ENCODE results near the gene PTCHD1. TPM values are rescaled to one million over a fixed set of nuclear protein-coding genes. Genes with fewer than 3 reads are reported as not detected.

Gene PTCHD1
- polyA plus RNA-seq, 1 of the 3 experiments (the other 2 are of a cell fraction), result not detected

GRCh38 chrX:23398570-23398969 is 63.9 kb downstream of the PTCHD1 start:
- H3K36me3 ChIP-seq (replicated peaks in 1 of 2; ENCODE audit: control insufficient read depth in 1 of 2, insufficient read depth in 2 of 2, low read length in 1 of 2), result no peaks in the 10 kb centered on the region
- no peaks in the 10 kb centered on the region for H3K79me2 ChIP-seq (ENCODE audit: insufficient read depth)
- no peaks in the 10 kb centered on the region for H3F3A ChIP-seq (replicated peaks; ENCODE audit: insufficient read depth)
- H3K9me3 ChIP-seq, result no peaks in the 10 kb centered on the region
- H3K4me2 ChIP-seq, result no peak overlapping the region
- ChIA-PET POLR2A (no interaction called here), CTCF (interaction anchor here (0.7 kb wide), 1 partner anchor 95 kb away, joined by 3 read pairs; no protein-coding TSS in a partner anchor)
- DNase-seq, result no peak
- H4K20me1 ChIP-seq (ENCODE audit: insufficient read depth), result no peaks in the 10 kb centered on the region
- 21% methylated on average over 8 of the region's 8 CpGs for whole genome bisulfite sequencing (ENCODE audit: low lambda C conversion rate)
- H3K4me3 ChIP-seq (ENCODE audit: low read depth in 2 of 2, low read length in 1 of 2), result no peak overlapping the region
- no peaks in the 10 kb centered on the region for H3K9me2 ChIP-seq
- H3K4me1 ChIP-seq (ENCODE audit: control insufficient read depth in 1 of 2, insufficient read depth in 2 of 2, low read depth in 1 of 2, low read length in 1 of 2), result no peaks in the 10 kb centered on the region
- H3K9ac ChIP-seq, result no peak overlapping the region
- TF ChIP-seq IRF3 (IDR thresholded peaks at IDR 0.05; ENCODE audit: low read depth, low read length) (no peak), GABPA (IDR thresholded peaks at IDR 0.05; ENCODE audit: low read depth) (no peak), USF2 (IDR thresholded peaks at IDR 0.05; ENCODE audit: borderline replicate concordance, low read depth, low read length) (no peak), RAD21 (IDR thresholded peaks at IDR 0.05; ENCODE audit: low read length) (no peak), ELF1 (IDR thresholded peaks at IDR 0.05) (no peak), RCOR1 (IDR thresholded peaks at IDR 0.05; ENCODE audit: low read length) (no peak), YY1 (IDR thresholded peaks at IDR 0.05; ENCODE audit: low read depth) (no peak)
- no peak overlapping the region for H3K27ac ChIP-seq (ENCODE audit: low read depth in 2 of 2, low read length in 1 of 2)
- H3K27me3 ChIP-seq (ENCODE audit: insufficient read depth), result no peaks in the 10 kb centered on the region
- no peak overlapping the region for H2AFZ ChIP-seq (ENCODE audit: low read depth)

- no peak overlapping the region for H3K27ac ChIP-seq (ENCODE audit: low read depth in 2 of 2, low read length in 1 of 2)
- TF ChIP-seq, protein P1, sequence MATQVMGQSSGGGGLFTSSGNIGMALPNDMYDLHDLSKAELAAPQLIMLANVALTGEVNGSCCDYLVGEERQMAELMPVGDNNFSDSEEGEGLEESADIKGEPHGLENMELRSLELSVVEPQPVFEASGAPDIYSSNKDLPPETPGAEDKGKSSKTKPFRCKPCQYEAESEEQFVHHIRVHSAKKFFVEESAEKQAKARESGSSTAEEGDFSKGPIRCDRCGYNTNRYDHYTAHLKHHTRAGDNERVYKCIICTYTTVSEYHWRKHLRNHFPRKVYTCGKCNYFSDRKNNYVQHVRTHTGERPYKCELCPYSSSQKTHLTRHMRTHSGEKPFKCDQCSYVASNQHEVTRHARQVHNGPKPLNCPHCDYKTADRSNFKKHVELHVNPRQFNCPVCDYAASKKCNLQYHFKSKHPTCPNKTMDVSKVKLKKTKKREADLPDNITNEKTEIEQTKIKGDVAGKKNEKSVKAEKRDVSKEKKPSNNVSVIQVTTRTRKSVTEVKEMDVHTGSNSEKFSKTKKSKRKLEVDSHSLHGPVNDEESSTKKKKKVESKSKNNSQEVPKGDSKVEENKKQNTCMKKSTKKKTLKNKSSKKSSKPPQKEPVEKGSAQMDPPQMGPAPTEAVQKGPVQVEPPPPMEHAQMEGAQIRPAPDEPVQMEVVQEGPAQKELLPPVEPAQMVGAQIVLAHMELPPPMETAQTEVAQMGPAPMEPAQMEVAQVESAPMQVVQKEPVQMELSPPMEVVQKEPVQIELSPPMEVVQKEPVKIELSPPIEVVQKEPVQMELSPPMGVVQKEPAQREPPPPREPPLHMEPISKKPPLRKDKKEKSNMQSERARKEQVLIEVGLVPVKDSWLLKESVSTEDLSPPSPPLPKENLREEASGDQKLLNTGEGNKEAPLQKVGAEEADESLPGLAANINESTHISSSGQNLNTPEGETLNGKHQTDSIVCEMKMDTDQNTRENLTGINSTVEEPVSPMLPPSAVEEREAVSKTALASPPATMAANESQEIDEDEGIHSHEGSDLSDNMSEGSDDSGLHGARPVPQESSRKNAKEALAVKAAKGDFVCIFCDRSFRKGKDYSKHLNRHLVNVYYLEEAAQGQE (IDR thresholded peaks at IDR 0.05; ENCODE audit: low read depth, low read length), result no peak
- TF ChIP-seq, protein P2, sequence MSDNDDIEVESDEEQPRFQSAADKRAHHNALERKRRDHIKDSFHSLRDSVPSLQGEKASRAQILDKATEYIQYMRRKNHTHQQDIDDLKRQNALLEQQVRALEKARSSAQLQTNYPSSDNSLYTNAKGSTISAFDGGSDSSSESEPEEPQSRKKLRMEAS (IDR thresholded peaks at IDR 0.05; ENCODE audit: low read depth), result no peak
- TF ChIP-seq SMC3 (IDR thresholded peaks at IDR 0.05; ENCODE audit: low read depth, low read length), result peak; percentile 15; the same call in 1 of the 2 replicates
- TF ChIP-seq, protein P3, sequence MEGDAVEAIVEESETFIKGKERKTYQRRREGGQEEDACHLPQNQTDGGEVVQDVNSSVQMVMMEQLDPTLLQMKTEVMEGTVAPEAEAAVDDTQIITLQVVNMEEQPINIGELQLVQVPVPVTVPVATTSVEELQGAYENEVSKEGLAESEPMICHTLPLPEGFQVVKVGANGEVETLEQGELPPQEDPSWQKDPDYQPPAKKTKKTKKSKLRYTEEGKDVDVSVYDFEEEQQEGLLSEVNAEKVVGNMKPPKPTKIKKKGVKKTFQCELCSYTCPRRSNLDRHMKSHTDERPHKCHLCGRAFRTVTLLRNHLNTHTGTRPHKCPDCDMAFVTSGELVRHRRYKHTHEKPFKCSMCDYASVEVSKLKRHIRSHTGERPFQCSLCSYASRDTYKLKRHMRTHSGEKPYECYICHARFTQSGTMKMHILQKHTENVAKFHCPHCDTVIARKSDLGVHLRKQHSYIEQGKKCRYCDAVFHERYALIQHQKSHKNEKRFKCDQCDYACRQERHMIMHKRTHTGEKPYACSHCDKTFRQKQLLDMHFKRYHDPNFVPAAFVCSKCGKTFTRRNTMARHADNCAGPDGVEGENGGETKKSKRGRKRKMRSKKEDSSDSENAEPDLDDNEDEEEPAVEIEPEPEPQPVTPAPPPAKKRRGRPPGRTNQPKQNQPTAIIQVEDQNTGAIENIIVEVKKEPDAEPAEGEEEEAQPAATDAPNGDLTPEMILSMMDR (IDR thresholded peaks at IDR 0.05), result peak; percentile 34
- TF ChIP-seq MXI1 (IDR thresholded peaks at IDR 0.05; ENCODE audit: low read depth, low read length), result no peak
- no peak for TF ChIP-seq ELF1 (IDR thresholded peaks at IDR 0.05)
- no peak for TF ChIP-seq RCOR1 (IDR thresholded peaks at IDR 0.05; ENCODE audit: low read length)
- TF ChIP-seq, protein P4, sequence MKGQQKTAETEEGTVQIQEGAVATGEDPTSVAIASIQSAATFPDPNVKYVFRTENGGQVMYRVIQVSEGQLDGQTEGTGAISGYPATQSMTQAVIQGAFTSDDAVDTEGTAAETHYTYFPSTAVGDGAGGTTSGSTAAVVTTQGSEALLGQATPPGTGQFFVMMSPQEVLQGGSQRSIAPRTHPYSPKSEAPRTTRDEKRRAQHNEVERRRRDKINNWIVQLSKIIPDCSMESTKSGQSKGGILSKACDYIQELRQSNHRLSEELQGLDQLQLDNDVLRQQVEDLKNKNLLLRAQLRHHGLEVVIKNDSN (IDR thresholded peaks at IDR 0.05; ENCODE audit: borderline replicate concordance, low read depth), result no peak
- TF ChIP-seq FOSL2 (IDR thresholded peaks at IDR 0.05; ENCODE audit: borderline replicate concordance, low read depth), result no peak
- TF ChIP-seq TAF1 (IDR thresholded peaks at IDR 0.05; ENCODE audit: borderline replicate concordance, low read depth, low read length), result no peak
- peak; percentile 36; the same call in 1 of the 2 replicates for TF ChIP-seq RAD21 (IDR thresholded peaks at IDR 0.05; ENCODE audit: low read length)
- TF ChIP-seq RXRA (IDR thresholded peaks at IDR 0.05; ENCODE audit: borderline replicate concordance, low read depth), result no peak
- no peak for TF ChIP-seq PBX3 (IDR thresholded peaks at IDR 0.05)
- no peak for TF ChIP-seq EP300 (IDR thresholded peaks at IDR 0.05; ENCODE audit: borderline replicate concordance in 1 of 2, low read depth in 1 of 2, low read length in 1 of 2)
Observed at GRCh38 chrX:23403849-23404248, 69.2 kb downstream of the PTCHD1 start.

More at GRCh38 chrX:23403849-23404248, 69.2 kb downstream of the PTCHD1 start:
- H3K4me3 ChIP-seq (ENCODE audit: low read depth in 2 of 2, low read length in 1 of 2), result no peak overlapping the region
- no peaks in the 10 kb centered on the region for H3K27me3 ChIP-seq (ENCODE audit: insufficient read depth)
- CTCF ChIA-PET, result no interaction called here
- POLR2A ChIA-PET, result no interaction called here
- no peaks in the 10 kb centered on the region for H3K36me3 ChIP-seq (replicated peaks in 1 of 2; ENCODE audit: control insufficient read depth in 1 of 2, insufficient read depth in 2 of 2, low read length in 1 of 2)
- no peaks in the 10 kb centered on the region for H3K4me1 ChIP-seq (ENCODE audit: control insufficient read depth in 1 of 2, insufficient read depth in 2 of 2, low read depth in 1 of 2, low read length in 1 of 2)
- no peaks in the 10 kb centered on the region for H3K9me2 ChIP-seq
- WGBS (ENCODE audit: low lambda C conversion rate), result 14% methylated on average over 6 of the region's 6 CpGs
- H3K79me2 ChIP-seq (ENCODE audit: insufficient read depth), result no peaks in the 10 kb centered on the region
- H3K4me2 ChIP-seq, result no peak overlapping the region
- no peak overlapping the region for H3K9ac ChIP-seq
- H2AFZ ChIP-seq (ENCODE audit: low read depth), result no peak overlapping the region
- peak; percentile 17 for DNase-seq
- no peaks in the 10 kb centered on the region for H3K9me3 ChIP-seq
- no peaks in the 10 kb centered on the region for H3F3A ChIP-seq (replicated peaks; ENCODE audit: insufficient read depth)
- H4K20me1 ChIP-seq (ENCODE audit: insufficient read depth), result no peaks in the 10 kb centered on the region

All from SK-N-SH (cell line).